T-helper 2 cell (primary cell): ENCODE data around the gene KCNIP4.
A peak's percentile ranks its signal among the peaks of the same experiment; 100 is the strongest.

Experiments
- DNase-seq, 5 experiments: peaks; one replicate each; pipeline versions ENCODE4 v3.0.0 to v3.0.0-alpha.2; 2012 to 2022

The KCNIP4 gene

DNA sequence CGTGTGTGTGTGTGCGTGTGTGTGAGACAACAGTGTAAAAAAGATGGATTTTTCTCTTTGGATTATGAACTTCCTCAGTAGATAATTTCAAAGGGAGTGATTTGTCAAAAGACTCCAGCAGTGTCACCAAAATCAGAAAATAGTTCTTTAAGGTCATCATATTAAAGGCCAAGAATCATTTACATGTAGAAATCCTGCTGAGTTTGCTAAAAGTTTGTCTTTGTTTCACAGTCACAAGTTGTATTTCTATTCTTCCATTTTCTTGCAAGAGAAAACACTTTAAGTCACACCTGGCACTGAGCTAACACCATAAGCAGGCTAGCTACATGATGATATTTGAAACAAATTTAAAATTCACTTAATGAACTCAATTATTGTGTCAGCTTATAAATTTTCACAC lies 1025.6 kb downstream of the KCNIP4 start:
- no peak for DNase-seq

DNA sequence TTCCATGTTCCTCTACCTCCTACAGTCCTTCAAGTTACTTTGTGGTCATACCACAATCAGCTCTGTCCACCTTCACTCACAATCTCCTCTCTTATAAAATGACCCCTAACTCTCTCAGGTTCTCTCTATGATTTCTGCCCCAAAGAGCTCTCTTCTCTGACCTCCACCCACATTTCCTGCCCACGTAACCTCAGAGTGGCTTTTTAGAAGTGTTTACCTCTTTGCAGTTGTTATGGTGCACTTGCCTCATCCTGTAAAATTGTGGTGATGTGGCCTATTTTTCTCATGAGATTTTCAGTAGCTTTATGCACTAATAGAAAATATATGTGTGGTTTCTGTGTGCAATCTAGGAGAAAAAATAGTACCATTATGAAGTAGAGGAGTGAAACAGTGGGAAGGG lies 1032.5 kb downstream of the KCNIP4 start:
- DNase-seq: peak in 2 of 5 experiments; percentile 37 to 49

DNA sequence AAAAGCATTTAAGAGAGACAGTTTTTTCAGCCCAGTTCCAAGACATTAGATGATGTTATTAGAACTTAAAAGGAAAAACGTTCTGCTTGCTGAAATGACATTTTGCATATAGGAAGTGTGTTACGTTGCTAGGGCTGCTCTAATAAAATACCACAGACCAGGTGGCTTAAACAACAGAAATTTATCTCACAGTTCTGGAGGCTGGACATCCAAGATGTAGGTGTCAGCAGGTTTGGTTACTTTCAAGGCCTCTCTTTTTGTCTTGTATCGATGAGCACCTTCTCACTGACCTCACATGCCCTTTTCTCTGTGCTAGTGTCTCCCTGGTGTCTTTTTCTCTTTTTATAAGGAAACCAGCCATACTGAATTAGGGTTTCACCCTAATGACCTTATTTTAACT lies 1043.6 kb downstream of the KCNIP4 start:
- no peak for DNase-seq

DNA sequence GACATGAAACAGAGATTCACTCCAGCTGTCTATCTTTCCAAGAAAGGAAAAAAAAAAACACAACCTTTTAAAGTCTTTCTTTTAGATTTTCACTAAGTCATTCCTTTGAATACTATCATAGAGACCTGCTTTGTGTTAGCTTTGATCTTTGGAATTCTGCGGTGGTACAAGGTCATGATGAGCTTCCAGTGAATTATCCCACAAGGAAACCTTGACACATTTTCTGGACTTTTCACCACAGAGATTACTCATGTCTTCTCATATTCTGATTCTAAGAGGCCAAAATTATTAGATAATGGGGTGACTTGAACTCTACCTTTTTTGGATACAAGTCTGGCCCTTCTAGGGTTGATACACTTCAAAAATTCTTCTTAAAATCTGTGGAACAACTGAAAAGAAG lies 1046.7 kb downstream of the KCNIP4 start:
- no peak for DNase-seq

DNA sequence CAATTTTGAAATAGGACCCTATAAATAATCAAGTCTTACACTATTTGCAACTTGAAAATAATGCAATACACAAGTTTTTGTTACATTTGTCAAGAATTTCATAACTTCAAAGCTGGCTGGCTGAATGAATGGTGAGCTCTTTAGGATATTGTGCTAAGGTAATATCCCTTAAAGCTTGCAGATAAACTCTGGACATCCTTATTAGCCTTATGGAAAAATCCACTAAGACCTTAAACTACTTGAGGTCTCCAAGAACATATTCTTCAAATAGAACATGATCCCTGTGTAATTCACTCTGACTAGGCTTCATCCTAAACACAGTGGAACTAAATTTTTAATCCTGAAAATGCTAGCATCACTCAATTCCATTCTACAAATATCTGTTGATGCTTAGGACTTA lies 1049.0 kb downstream of the KCNIP4 start:
- DNase-seq: no peak

DNA sequence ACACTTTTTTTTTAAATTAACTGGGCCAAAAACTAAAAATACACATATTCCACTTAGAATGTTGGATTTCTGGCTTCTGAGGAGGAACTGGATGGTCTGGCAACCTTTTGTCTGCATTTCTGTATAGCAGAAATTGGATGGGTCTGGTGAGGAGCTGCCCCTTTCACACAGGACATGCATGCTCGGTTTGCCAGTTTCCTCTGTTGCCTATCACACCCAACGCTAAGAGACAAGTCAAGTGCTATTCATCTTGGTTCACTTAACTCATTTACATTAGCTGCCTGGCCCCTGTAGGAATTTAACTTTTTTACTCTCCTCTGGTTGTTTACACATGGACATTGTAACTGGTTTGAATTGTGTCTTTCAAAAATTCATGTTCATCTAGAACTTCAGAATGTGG lies 1052.6 kb downstream of the KCNIP4 start:
- DNase-seq: no peak

DNA sequence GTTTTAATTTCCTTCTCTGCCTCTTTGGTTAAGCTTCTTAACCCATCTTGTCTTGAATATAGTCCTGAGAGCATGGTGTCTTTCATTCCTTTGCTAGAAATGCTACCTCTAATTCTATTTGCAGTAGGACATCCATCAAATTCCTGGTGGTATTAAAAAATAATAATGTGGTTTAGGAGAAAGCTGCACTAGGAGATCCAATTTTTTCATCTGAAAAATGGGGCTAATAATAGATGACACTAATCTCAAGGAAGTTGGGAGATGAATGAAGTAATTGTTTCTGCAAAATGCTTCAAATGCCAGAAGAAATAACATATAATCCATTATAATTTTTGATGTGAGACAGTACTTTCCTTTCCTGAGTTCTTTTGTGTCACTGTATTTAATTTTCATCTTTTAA lies 1053.4 kb downstream of the KCNIP4 start:
- no peak for DNase-seq

DNA sequence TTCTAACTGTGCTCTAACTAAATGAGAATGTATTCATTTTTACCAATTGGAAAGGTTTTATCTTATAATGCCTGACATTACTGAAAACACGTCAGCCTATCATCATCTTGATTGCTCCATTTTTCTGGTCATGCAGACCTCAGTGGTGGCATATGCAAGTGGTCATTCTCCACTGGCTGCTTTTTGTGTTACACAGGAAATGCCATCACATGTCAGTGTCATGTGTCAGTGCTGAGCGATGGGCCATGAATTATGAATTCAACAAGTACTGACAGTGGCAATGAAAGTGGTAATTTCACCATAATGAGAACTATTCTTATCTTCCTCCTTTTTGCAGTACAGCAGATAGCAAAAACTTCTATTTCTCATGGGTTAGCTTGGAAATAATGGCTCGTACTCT lies 1057.8 kb downstream of the KCNIP4 start:
- DNase-seq: no peak

DNA sequence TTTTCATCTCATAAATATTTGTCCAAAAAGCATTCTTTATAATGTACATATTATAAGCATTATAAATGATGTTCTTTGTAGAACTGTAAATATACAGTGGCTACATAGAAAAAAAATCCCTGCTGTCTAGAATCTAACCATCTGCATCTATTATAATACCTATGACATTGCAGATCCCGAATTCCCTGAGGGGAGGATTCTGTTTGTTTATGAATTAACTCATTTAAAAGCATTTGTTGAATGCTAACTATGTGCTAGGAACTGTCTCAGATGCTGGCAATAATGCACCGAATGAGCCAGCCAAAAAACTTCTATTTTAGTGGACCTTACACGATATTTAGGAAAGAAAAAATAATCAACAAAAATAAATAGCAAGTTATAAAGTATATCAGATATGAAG lies 1058.7 kb downstream of the KCNIP4 start:
- no peak for DNase-seq

DNA sequence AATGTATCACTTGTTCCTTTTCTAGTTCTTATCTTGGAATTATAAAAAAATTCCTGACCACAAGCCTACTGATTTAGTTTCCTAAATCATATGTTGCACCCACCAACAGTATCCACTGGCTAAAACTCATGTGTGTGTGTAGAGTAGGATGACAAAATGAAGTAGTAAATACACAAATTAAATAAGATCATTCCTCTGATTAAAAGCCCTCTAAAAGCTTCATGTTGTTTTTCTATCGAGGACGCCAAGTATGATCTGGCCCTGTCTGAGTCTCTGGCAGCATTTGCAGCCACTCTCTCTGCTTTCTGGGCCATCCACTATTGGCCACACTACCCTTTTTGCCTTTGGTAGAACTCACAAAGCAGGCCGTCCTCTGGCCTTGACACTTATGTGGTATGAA lies 1064.9 kb downstream of the KCNIP4 start:
- DNase-seq: no peak

DNA sequence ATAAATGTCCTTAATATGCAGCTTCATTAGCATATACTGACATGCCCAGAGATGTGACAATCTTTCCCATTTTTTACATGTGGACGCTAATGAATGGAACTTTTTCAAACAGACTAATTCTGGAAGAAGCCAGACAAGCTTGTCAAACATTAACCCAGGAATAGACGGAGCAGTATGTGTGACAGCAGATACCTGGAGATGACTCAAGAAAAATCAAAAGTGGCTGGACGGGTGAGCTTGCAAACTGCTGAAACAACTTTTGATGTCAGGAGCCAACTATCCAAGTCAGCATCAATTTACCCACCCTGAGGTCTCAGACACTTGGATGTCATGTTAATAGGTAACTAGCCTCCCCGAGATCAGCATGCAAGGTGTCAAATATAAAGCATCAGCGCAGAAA lies 1065.3 kb downstream of the KCNIP4 start:
- no peak for DNase-seq

DNA sequence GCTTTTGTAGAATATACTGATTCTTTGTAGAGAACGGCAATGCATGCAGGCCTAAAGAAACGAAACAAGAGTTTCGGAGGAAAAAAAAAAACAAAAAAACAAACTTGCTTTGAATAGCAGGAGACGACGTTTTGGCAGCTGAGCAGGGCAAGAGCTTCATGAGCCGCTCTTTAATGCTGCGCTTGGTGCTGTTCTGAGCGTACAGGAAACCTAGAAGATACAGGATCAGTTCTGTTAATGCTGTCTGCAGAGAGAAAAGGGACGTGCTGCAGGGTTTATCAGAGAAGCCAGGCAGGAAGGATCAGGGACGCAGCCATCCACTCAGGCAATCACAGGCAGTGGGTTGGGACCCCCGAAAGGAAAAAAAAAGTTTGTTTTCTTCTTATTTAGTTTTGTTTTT lies 1066.1 kb downstream of the KCNIP4 start:
- no peak for DNase-seq

DNA sequence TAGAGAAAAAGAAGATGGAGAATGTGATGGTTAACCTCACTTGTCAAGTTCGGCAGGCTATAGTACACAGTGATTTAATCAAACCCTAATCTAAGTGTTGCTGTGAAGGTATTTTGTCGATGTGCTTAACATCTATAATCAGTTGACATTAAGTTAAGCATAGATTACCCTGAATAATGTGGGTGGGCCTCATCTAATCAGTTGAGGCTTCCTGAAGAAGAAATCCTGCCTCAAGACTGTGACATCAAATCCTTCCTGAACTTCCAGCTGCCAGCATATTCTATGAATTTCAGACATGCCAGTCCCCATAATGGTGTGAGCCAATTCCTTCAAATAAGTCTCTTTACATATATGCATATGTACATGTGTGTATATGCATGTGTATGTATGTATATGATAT lies 1066.9 kb downstream of the KCNIP4 start:
- no peak for DNase-seq

DNA sequence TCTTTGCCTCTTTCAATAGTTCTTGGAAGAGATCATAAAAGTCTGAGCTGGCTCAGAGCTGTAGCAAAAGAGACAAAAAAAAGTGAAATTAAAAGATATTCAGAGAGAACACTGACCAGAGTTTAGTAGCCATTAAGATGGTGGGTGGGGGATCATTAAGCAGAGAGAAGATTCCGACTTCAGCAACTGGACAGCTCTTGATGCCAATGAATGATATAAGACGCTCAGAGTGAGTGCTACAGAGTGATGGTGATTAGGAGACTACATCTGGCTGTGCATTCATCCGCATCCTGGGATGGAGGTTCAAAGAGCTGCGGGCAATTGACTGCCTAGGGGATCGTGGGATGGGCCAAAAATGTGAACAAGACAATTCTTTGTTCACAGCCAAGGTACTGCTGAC lies 1069.8 kb downstream of the KCNIP4 start:
- no peak for DNase-seq

DNA sequence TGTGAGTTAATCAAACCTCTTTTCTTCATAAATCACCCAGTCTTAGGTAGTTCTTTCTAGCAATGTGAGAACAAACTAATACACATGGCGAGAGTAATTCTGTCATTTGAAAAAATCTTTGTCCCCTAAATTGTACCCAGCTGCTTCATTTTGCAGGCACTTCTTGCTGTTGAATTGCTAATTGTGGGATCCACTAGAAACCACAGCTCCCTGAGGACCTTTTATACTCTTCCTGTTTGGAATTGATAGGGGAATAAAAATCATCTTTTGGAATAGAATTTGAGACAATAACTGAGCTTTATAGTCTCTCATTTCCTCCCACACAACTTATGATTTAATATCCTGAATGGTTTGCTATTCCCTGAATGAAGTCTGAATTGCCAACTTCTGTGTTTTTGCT lies 1078.1 kb downstream of the KCNIP4 start:
- no peak for DNase-seq

DNA sequence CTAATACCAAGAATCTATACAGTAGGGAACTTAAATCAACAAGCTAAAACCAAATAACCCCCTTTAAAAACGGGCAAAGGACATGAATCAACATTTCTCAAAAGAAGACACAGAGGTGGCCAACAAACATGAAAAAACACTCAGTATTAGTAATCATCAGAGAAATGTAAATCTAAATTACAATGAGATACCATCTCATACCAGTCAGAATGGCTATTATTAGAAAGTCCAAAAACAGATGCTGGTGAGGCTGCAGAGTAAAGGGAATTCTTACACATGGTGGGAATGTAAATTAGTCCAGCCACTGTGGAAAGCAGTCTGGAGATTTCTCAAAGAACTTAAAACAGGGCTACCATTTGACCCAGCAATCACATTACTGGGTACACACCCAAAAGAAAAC lies 1080.5 kb downstream of the KCNIP4 start:
- DNase-seq: no peak

DNA sequence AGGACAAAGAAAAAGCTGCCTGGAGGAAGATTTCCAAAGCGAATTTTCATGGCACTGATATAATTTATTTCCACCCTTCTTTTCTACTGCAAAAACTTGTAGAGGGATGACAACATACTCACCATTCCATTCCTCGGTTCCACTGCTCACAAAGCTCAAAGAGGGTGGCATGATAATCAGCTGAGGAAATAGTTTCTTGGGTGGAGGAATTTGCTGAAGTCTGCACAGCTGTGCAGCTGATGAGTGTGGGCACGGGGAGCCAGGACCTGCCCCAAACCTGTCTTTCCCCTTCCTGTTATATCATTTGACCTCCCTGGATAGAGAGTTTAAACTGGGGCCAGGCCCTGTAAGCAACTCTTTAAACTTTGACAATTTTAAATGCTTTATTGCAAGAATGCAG lies 1087.7 kb downstream of the KCNIP4 start:
- no peak for DNase-seq

DNA sequence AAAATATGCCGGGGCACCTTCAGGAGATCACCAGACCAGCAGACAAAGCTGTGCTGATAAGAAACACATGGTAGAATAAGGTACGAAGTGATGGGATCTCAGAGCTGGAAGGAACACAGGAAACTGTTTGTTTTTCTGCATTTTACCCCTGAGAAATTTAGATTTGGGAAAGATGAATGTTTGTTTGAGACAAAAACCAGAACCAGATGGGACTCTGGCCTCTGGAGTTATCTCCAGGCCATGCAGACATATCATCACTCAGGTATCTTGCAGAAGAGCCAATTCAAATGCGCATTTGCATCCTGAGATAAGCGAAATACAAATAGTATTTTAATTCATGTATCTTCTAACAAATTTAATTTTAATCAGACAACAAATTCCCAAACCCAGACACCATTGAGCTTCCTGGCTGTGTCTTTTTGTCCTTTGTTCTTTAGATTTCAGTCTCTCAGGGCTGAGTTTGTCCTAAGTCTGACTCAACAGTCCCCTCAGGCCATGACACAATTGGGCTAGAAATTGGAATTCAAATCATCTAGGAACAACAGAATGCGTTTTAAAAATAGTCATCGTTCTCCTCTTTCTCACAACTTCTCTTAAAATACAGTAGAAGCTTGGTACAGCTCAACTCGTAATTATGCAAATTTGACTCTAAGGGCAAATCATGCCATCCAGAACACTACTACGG lies 1089.3 kb downstream of the KCNIP4 start:
- no peak for DNase-seq

DNA sequence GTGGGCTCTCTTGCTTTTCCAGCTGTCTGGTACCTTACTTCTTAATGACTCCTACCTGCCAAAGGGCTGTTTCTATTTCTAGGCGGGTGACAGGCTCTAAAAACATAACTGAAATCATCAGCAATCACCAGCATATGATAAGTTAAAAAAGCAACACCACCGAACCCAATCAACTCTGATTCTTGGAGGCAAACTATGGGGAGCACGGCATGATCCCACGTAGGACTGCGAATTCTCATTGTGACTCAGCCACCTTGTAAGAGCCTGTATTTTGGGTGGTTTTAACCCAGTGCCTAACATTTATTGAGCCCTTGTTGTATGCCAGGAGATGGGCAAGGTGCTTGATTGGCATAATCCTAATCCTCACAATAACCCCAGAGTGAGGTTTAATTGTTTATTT lies 1091.5 kb downstream of the KCNIP4 start:
- no peak for DNase-seq

DNA sequence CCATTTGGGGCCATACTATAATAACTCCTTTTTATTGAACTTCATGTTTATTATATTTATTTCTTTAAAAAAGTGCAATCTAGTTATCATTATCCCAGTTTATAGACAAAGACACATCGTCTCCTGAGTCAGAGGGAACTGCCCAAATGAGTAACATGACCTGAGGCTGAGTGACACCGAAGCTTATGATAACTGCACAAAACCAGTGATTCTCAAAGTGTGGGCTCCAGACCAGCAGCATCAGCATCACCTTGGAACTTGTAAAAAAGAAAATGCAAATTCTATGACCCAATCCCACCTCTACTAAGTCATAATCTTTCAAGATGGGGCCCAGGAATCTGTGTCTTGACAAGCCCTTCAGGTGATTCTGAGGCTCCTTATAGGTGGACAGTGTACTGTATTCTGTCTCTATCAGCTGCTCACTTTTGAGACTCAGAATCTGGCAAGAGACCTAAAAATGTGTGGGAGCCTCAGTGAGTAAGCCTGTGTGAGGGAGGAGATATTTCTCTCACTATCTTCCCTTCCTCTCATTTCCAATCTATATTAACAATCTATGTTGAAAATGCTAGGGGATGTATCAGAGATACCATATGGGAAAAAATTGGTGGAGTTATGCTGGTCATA lies 1101.3 kb downstream of the KCNIP4 start:
- no peak for DNase-seq

DNA sequence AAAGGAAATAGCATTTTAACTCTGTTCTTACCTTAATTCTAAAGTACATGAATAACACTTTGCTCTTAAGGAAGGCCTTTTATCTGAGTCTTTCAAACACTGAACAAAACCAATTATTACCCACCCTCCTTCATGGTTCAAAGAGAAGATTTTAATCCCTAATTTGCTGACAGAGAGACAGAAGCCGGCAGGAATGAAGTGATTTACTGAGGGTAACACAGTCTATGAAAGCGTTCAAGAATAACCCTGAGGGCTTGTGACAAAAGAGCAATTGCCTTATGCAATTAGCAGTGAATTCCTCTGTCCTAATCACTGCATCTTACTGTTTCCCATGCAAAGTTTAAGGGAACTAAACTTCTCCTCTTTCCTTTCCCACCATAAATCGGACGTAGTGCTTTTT lies 1104.3 kb downstream of the KCNIP4 start:
- no peak for DNase-seq

DNA sequence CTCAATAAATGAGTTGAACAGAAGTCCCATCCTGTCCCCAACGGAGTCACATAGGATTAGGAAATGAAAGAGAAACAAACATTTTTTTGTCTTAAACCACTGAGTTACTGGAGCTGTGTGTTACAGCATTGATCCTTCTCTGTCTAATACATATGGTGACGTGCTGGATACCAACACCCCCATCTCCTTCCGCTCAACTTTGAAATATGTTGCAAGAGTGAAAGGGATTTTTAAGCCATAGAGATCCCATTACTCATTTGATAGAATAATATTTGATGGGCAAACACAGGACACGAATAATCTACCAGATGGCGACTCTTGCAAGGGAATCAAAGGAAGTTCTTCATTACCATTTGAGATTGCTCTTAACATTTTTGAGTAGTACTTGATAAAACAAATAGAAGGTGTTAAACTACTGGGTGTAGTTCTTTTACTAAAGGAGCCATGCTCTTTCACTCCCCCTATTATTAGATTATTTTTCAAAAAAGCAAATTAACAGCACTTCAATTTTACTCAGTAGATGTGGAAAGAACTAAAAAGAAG lies 1107.9 kb downstream of the KCNIP4 start:
- no peak for DNase-seq

DNA sequence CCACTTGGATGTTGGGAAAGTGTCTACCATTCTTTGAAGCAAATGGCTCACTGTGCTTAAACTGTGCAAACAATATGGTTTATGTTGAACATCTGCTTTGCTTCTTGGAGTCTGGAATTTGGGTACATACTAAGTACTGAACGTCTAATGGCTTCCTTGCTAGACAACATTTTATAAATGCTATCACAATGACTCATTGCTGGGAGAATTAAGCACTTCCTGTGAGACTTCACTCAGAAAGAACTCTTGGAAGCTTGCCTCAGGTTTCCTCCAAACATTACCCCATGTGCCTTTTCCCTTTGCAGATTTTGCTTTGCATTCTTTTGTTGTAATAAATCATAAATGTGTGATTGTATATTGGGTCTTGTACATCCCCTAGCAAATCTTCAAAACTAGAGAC lies 1108.6 kb downstream of the KCNIP4 start:
- DNase-seq: no peak

DNA sequence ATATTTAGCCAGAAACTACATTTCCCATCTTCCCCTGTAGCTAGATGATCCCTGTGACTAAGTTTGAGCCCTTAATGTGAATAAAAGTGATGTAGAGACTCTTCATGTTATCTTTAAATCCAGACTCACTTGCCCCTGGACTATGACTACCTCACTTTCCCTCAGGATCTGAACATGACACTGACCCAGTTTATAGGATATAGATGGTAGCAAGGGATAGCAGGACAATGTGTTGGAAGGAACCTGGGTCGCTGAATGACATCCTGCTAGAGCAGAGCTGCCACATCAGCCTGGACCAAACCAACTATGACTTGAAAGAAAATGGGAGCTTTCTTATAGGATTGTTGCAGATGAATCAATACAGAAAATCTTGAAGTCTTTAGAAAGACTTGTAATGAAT lies 1110.1 kb downstream of the KCNIP4 start:
- no peak for DNase-seq

DNA sequence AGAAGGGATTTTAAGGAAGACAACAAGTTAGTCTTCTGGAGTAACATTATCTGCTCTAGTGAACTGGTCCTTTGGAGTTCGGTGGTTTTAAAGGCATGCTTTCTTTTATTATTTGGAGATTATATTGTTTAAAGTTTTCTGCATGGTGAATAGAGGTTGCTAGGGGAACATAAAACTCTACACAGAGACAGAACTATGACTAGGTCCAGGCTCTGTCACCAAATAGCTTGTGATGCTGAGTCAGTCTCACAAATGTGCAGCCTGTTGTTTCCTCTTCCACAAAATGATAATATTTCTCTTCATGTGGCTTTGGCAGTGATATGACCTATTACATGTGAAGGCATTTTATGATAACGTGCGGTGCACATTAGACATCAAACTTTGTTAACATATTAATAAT lies 1115.7 kb downstream of the KCNIP4 start:
- DNase-seq: no peak
